HL-60 (cell line): ENCODE results near the gene PPP1R9A.

Source experiments
- CTCF ChIP-seq: IDR thresholded peaks from one replicate; pipeline ENCODE4 v1.5.1; 2011; ENCODE audit warnings: low read length, control low read depth, inconsistent platforms; ENCODE audit not compliant: insufficient read depth
- GABPA ChIP-seq: IDR thresholded peaks from 2 replicates; pipeline ENCODE4 v1.6.1; 2012; ENCODE audit warnings: low read depth

- TF ChIP-seq CTCF (no peak), GABPA (no peak)
These were observed 194.0 kb downstream of the PPP1R9A start for GRCh38 chr7:95101422-95101821.
